ENCODE data around the gene SLC7A11.
"Not testable (repeated sequence)": the region's sequence is repeated elsewhere in the genome, so short reads cannot be mapped to it uniquely, and the experiment has no call there.

The SLC7A11 gene

GRCh38 chr4:138239491-138239890 lies 2.7 kb downstream of the SLC7A11 start:
- Histone ChIP-seq H3K36me3 (ENCODE audit: insufficient read depth, low read length) (peaks cover 12% of the 10 kb centered on the region; the same call in 1 of the 2 replicates), H3K9ac (ENCODE audit: low read length) (no peak overlapping the region; the same call in 1 of the 2 replicates), H3K9me2 (ENCODE audit: low read depth, low read length) (no peaks in the 10 kb centered on the region), H3K4me2 (ENCODE audit: low read length) (peak overlapping the region; percentile 85), H3K79me2 (ENCODE audit: insufficient read depth, low read length) (peaks cover 16% of the 10 kb centered on the region; the same call in 1 of the 2 replicates), H4K20me1 (ENCODE audit: insufficient read depth, low read length) (no peaks in the 10 kb centered on the region), H3K4me1 (ENCODE audit: insufficient read depth, low read length, severe bottlenecking) (peaks cover 60% of the 10 kb centered on the region), H3K9me3 (ENCODE audit: low read length) (no peaks in the 10 kb centered on the region), H3K4me3 (ENCODE audit: low read depth, low read length, poor library complexity, severe bottlenecking) (peak overlapping the region; percentile 70), H3K27me3 (ENCODE audit: insufficient read depth, low read length) (no peaks in the 10 kb centered on the region), H3F3A (ENCODE audit: insufficient read depth, low read length) (no peaks in the 10 kb centered on the region), H2AFZ (ENCODE audit: low read length) (no peak overlapping the region), H3K27ac (ENCODE audit: low read depth, low read length, poor library complexity, severe bottlenecking) (peak overlapping the region; percentile 16)
- TF ChIP-seq EZH2 (IDR thresholded peaks at IDR 0.05; ENCODE audit: borderline replicate concordance, low read length) (no peak), CTCF (IDR thresholded peaks at IDR 0.05; ENCODE audit: low read length) (no peak)

- H3F3A ChIP-seq (ENCODE audit: insufficient read depth, low read length): no peaks in the 10 kb centered on the region
- H3K79me2 ChIP-seq (ENCODE audit: insufficient read depth, low read length): peaks cover 16% of the 10 kb centered on the region; the same call in 1 of the 2 replicates
- peak overlapping the region; percentile 16 for H3K27ac ChIP-seq (ENCODE audit: low read depth, low read length, poor library complexity, severe bottlenecking)
- no peaks in the 10 kb centered on the region for H3K9me3 ChIP-seq (ENCODE audit: low read length)
- TF ChIP-seq EZH2 (IDR thresholded peaks at IDR 0.05; ENCODE audit: borderline replicate concordance, low read length) (no peak), CTCF (IDR thresholded peaks at IDR 0.05; ENCODE audit: low read length) (no peak)
- peaks cover 12% of the 10 kb centered on the region; the same call in 1 of the 2 replicates for H3K36me3 ChIP-seq (ENCODE audit: insufficient read depth, low read length)
- peaks cover 60% of the 10 kb centered on the region for H3K4me1 ChIP-seq (ENCODE audit: insufficient read depth, low read length, severe bottlenecking)
- H3K9ac ChIP-seq (ENCODE audit: low read length): peak overlapping the region; percentile 1; the same call in 1 of the 2 replicates
- no peaks in the 10 kb centered on the region for H3K27me3 ChIP-seq (ENCODE audit: insufficient read depth, low read length)
- no peaks in the 10 kb centered on the region for H3K9me2 ChIP-seq (ENCODE audit: low read depth, low read length)
- peak overlapping the region; percentile 85 for H3K4me2 ChIP-seq (ENCODE audit: low read length)
- H3K4me3 ChIP-seq (ENCODE audit: low read depth, low read length, poor library complexity, severe bottlenecking): peak overlapping the region; percentile 70
- H4K20me1 ChIP-seq (ENCODE audit: insufficient read depth, low read length): no peaks in the 10 kb centered on the region
- no peak overlapping the region for H2AFZ ChIP-seq (ENCODE audit: low read length)
Observed at GRCh38 chr4:138238521-138239292, 3.4 kb downstream of the SLC7A11 start.

- H3F3A ChIP-seq (ENCODE audit: insufficient read depth, low read length); H3K4me3 ChIP-seq (ENCODE audit: low read depth, low read length, poor library complexity, severe bottlenecking): not testable (repeated sequence)
Observed at GRCh38 chr4:138237132-138237531, 5.0 kb downstream of the SLC7A11 start.

More at GRCh38 chr4:138237132-138237531, 5.0 kb downstream of the SLC7A11 start:
- not testable (repeated sequence) for H2AFZ ChIP-seq (ENCODE audit: low read length); H3K9me2 ChIP-seq (ENCODE audit: low read depth, low read length); H3K27ac ChIP-seq (ENCODE audit: low read depth, low read length, poor library complexity, severe bottlenecking); H3K27me3 ChIP-seq (ENCODE audit: insufficient read depth, low read length); H3K4me2 ChIP-seq (ENCODE audit: low read length); H4K20me1 ChIP-seq (ENCODE audit: insufficient read depth, low read length); H3K9me3 ChIP-seq (ENCODE audit: low read length); H3K9ac ChIP-seq (ENCODE audit: low read length)
- peaks cover 17% of the 10 kb centered on the region for H3K36me3 ChIP-seq (ENCODE audit: insufficient read depth, low read length)
- peaks cover 16% of the 10 kb centered on the region; the same call in 1 of the 2 replicates for H3K79me2 ChIP-seq (ENCODE audit: insufficient read depth, low read length)
- H3K4me1 ChIP-seq (ENCODE audit: insufficient read depth, low read length, severe bottlenecking): peaks cover 46% of the 10 kb centered on the region
